Vagina (tissue), 2 donors: Measurements from ENCODE around the gene IFNA7.
"Not testable (repeated sequence)": the region's sequence is repeated elsewhere in the genome, so short reads cannot be mapped to it uniquely, and the experiment has no call there.

ENCODE experiments used
- CTCF ChIP-seq, 3 experiments: fragments of 450-650 bp in 2 of 3; fragments of 200-600 bp in 1 of 3; sonication (generic) in 1 of 3; IDR thresholded peaks; one replicate each; pipeline ENCODE4 v1.5.1; 2017 to 2019; ENCODE audit warnings: antibody characterized with exemption in 3 of 3, mild to moderate bottlenecking in 2 of 3, moderate library complexity in 2 of 3
- POLR2AphosphoS5 ChIP-seq, 2 donors: sonication (generic); formaldehyde crosslinking; IDR thresholded peaks; one replicate each; pipeline ENCODE4 v1.9.0; 2017; ENCODE audit warnings: antibody characterized with exemption in 2 of 2, mild to moderate bottlenecking in 2 of 2, low read depth in 1 of 2; ENCODE audit not compliant: insufficient read depth in 1 of 2

GRCh38 chr9:21217211-21217610 lies 15.2 kb upstream of the IFNA7 start, which contains the start of gene IFNA16:
- not testable (repeated sequence) for TF ChIP-seq CTCF (IDR thresholded peaks at IDR 0.05); POLR2AphosphoS5 (IDR thresholded peaks at IDR 0.05; ENCODE audit: insufficient read depth in 1 of 2, low read depth in 1 of 2)
